IPS-15b (cell line): ENCODE results near the gene SLC25A3.
"Not testable (repeated sequence)": the region's sequence is repeated elsewhere in the genome, so short reads cannot be mapped to it uniquely, and the experiment has no call there.

Experiments
- H3K27me3 ChIP-seq: one replicate; pipeline ENCODE4 v1.6.1; 2013; ENCODE audit warnings: low read length; ENCODE audit not compliant: control insufficient read depth, insufficient read depth
- H3K36me3 ChIP-seq: one replicate; pipeline ENCODE4 v1.6.1; 2013; ENCODE audit warnings: low read length; ENCODE audit not compliant: control insufficient read depth, insufficient read depth
- H3K4me1 ChIP-seq: one replicate; pipeline ENCODE4 v1.6.1; 2013; ENCODE audit warnings: mild to moderate bottlenecking, low read length; ENCODE audit not compliant: control insufficient read depth, insufficient read depth
- H3K4me3 ChIP-seq: one replicate; pipeline ENCODE4 v1.5.1; 2013; ENCODE audit warnings: low read depth, low read length
- H3K9ac ChIP-seq: one replicate; pipeline ENCODE4 v1.6.1; 2013; ENCODE audit warnings: low read depth, mild to moderate bottlenecking, low read length
- H3K9me3 ChIP-seq: one replicate; pipeline ENCODE4 v1.6.1; 2013; ENCODE audit warnings: mild to moderate bottlenecking, low read length; ENCODE audit not compliant: control insufficient read depth, insufficient read depth

Gene SLC25A3

DNA sequence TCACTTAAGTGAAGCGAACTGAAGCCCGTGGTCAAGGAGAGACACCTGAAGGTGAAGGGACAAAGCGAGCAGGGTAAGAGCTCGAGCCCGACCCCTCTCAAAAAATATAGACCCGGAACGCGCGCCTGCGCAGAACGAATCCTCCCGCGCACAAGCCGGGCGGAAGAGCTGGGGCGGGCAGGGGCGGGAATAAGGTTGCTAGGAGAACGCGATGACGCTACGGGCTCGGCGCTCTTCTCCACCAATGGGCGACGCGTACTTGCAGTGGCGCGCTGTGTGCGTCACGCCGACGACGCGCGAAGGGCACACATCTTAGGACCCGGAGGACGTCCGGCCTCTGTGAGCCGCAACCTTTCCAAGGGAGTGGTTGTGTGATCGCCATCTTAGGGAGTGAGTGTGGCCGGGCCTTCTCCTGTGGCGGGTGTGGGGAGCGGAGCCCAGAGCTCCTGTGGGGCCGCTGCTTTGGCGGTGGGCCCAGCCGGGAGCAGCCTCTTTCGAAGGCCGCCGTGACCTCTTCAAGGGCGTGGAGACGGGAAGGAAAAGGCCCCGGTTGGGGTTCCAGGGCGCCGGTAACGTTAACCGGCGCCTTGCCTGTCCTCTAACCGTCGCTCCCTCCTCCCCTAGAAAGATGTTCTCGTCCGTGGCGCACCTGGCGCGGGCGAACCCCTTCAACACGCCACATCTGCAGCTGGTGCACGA is at the start of gene SLC25A3:
TSS of gene SLC25A3 (plus strand) at position 336 of the 699 bp plus-strand sequence. CDS start at position 629, 293 bp downstream.
- Histone ChIP-seq H3K9me3 (no peaks in the 10 kb centered on the region), H3K27me3 (no peaks in the 10 kb centered on the region), H3K4me3 (peak within 1 kb of the TSS; percentile 98), H3K4me1 (no peaks in the 10 kb centered on the region), H3K36me3 (peaks cover 22% of the 10 kb centered on the region), H3K9ac (peak within 1 kb of the TSS; percentile 99)

DNA sequence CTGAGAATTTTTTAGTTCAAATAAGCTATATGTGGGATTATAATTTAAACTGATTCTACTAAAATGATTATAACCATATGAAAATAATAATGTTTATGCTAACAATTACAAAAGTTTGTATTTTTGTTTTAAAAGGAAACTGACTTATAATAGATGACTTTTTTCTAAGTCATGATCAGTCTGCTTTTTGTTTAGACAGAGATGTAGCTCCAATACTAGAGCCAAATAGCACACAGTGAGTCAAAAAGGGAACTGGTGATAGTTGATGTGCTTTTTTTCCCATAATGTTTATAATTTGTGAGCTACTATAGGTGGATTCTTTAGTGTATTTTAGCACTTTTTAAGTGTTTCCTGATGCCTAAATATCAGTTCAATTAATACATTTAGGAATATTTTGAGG is 49.8 kb upstream of the SLC25A3 start:
- no peaks in the 10 kb centered on the region for H3K27me3 ChIP-seq
- H3K9ac ChIP-seq, result no peak overlapping the region
- H3K4me1 ChIP-seq, result no peaks in the 10 kb centered on the region
- H3K9me3 ChIP-seq, result no peaks in the 10 kb centered on the region
- H3K36me3 ChIP-seq, result peaks cover 11% of the 10 kb centered on the region
- H3K4me3 ChIP-seq, result no peak overlapping the region

DNA sequence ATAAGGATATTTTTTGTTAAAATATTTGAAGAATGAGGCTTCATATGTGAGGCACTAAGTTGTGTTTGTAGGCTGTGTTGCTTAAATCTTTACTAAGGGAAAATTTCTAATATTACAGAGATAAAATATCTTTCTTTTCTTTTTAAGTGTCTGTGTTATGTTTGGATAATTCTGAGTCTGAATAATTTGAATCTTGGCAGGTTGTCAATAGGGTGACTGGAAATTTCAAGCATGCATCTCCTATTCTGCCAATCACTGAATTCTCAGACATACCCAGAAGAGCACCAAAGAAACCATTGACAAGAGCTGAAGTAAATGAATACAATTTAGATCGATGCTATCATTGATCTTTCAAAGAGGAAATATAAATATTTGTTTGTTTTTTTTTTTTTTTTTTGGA is 48.7 kb upstream of the SLC25A3 start:
- Histone ChIP-seq H3K36me3 (peaks cover 11% of the 10 kb centered on the region), H3K4me1 (no peaks in the 10 kb centered on the region), H3K9ac (no peak overlapping the region), H3K9me3 (no peaks in the 10 kb centered on the region), H3K27me3 (no peaks in the 10 kb centered on the region), H3K4me3 (no peak overlapping the region)

DNA sequence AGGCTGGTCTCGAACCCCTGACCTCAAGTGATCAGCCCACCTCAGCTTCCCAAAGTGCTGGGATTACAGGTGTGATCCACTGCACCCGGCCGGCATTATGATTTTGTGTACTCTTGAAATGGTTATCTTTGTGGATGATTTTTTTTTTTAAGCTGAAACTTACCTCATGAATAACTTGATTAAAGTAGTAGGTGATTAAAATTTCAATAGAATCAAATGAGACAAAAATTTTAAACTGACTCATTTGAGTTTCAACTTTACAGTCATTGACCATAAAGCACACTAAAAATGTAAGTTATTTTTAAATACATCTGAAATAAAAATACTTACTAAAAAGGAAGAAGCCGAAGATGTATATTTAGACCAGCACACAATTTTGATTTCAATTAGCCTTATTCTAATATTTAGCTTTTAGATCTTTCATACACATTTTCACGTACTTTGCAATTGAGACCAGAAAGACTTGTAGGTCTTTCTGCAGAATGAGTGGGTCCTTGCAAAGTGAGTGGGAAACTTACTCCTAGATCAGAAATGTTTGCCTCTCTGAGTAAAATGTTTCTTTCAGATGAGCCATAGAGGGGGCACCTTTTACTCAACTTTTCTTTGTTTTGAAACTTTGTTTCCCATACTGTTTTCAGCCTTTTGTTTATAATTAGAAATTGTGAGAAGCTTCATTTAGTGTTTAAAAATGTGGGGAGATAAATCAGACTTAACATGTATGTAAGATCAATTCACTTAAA is 43.9 kb upstream of the SLC25A3 start:
- peaks cover 2% of the 10 kb centered on the region for H3K4me1 ChIP-seq
- no peaks in the 10 kb centered on the region for H3K27me3 ChIP-seq
- no peak overlapping the region for H3K4me3 ChIP-seq
- H3K9me3 ChIP-seq, result no peaks in the 10 kb centered on the region
- no peak overlapping the region for H3K9ac ChIP-seq
- peaks cover 9% of the 10 kb centered on the region for H3K36me3 ChIP-seq

DNA sequence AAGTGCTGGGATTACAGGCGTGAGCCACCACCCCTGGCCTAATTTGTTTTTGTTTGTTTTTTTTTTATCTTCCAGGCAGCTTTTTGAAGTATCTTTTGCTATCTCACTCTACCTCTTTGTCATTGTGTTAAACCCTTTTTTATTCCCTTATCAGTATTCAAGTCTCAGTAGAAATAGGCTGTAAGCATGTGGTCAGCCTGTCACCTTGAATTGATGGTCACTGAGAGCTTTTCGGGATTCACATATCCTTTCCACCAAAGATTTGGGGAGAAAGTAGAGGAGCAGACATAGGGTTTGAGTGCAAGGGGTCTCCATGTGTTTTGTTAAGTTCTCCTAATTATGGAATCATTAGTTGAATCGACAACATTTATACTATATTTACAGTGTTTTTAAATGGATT is 41.7 kb upstream of the SLC25A3 start:
- Histone ChIP-seq H3K4me3 (no peak overlapping the region), H3K36me3 (no peaks in the 10 kb centered on the region), H3K27me3 (no peaks in the 10 kb centered on the region), H3K4me1 (peaks cover 2% of the 10 kb centered on the region), H3K9me3 (no peaks in the 10 kb centered on the region), H3K9ac (no peak overlapping the region)

DNA sequence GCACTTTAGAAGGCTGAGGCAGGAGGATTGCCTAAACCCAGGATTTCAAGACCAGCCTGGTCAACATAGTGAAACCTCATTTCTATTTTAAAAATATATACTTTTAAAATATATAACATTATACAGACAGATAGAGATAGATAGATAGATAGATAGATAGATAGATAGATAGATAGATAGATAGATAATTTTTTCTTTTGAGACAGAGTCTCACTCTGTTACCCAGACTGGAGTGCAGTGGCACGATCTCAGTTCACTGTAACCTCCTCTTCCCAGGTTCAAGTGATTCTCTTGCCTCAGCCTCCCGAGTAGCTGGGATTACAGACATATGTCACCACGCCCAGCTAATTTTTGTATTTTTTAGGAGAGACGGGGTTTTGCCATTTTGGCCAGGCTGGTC is 35.4 kb upstream of the SLC25A3 start:
- H3K4me3 ChIP-seq, H3K9ac ChIP-seq: not testable (repeated sequence)

DNA sequence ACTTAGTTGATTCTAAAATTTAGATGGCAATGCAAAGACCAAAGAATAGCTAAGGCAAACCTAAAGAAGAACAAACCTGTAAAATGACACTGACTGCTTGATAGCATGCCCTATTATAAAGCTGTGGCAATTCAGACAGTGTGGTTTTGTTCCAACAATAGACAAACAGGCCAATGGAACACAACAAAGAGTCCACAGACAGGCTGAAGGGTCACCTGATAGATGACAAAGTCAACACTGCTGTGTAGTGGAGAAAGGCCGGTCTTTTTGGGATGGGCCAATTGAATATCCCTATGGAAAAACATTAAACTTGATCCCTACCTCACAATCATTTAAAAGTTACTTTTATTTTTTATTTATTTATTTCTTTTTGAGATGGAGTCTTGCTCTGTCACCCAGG is 33.8 kb upstream of the SLC25A3 start:
- Histone ChIP-seq H3K27me3 (no peaks in the 10 kb centered on the region), H3K4me1 (no peaks in the 10 kb centered on the region), H3K9me3 (no peaks in the 10 kb centered on the region), H3K4me3 (no peak overlapping the region), H3K9ac (no peak overlapping the region), H3K36me3 (no peaks in the 10 kb centered on the region)

More for the DNA sequence above, 35.4 kb upstream of the SLC25A3 start:
- H3K4me1 ChIP-seq, H3K27me3 ChIP-seq, H3K36me3 ChIP-seq, H3K9me3 ChIP-seq: not testable (repeated sequence)

DNA sequence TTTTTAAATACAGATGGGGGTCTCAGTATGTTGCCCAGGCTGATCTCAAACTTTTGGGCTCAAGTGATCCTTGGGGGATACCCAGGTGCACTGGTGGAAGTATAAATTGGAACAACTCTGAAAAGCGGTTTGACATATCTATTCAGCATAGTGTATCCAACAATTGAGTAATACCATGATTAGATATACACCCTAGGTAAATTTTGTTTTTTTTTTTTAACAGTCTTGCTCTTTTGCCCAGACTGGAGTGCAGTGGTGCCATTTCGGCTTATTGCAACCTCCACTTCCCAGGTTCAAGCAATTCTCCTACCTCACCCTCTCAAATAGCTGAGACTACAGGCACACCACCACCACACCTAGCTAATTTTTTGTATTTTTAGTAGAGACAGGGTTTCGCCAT is 31.6 kb upstream of the SLC25A3 start:
- H3K9me3 ChIP-seq, result no peaks in the 10 kb centered on the region
- no peak overlapping the region for H3K4me3 ChIP-seq
- H3K9ac ChIP-seq, result no peak overlapping the region
- H3K36me3 ChIP-seq, result no peaks in the 10 kb centered on the region
- H3K27me3 ChIP-seq, result no peaks in the 10 kb centered on the region
- H3K4me1 ChIP-seq, result no peaks in the 10 kb centered on the region

DNA sequence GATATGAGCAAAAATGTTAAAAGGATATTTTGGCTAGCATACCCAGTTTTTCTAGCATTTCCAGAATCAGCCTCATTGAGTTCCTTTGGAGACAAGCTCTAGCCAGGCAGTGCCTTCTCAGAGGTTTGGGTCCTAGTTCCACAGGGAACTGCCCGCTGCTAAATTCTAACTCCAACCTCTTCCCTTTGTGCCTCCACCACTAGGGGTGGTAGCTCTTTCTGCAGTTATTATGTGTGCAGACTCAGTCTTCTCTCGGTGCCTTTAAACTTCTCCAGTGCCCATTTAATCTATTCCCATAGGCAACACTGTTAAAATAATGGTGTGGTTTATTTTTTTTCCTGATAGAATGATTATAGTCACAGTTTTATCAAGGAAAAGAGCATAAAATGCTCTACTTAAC is 21.5 kb upstream of the SLC25A3 start:
- Histone ChIP-seq H3K4me1 (no peaks in the 10 kb centered on the region), H3K9ac (no peak overlapping the region), H3K27me3 (no peaks in the 10 kb centered on the region), H3K4me3 (no peak overlapping the region), H3K36me3 (no peaks in the 10 kb centered on the region), H3K9me3 (no peaks in the 10 kb centered on the region)

DNA sequence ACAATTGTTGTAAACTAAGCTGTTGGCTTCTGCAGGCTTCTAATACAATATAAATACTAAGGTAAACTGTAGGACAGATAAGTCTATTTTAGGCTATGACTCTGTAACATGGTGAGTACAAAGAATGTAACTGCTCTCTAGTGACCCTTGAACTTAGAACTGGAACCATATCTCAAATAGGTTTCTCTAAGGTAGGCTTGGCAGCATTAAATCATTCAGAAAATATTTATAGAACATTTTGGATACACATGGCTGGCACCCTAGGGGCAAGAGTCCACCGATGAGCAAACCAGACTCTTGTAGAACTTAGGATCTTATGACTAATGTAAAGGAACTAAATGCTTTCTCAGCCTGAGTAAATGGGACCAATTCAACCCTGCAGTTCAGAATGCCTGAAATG is 19.4 kb upstream of the SLC25A3 start:
- Histone ChIP-seq H3K9ac (no peak overlapping the region), H3K27me3 (no peaks in the 10 kb centered on the region), H3K36me3 (no peaks in the 10 kb centered on the region), H3K9me3 (no peaks in the 10 kb centered on the region), H3K4me1 (no peaks in the 10 kb centered on the region), H3K4me3 (no peak overlapping the region)

DNA sequence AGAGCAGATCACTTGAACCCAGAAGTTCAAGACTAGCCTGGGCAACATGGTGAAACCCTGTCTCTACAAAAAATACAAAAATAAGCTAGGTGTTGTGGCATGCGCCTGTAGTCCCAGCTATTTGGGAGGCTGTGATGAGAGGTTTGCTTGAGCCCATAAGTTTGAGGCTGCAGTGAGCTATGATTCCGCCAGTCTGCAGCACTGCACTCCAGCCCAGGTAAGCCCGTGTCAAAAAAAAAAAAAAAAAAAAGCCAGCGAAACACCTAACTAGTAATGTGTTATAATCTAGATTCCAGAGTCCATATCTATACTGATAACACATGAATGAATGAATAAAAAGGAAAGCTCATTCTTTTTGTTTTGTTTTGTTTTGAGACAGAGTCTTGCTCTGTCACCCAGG is 18.5 kb upstream of the SLC25A3 start:
- Histone ChIP-seq H3K27me3 (no peaks in the 10 kb centered on the region), H3K9me3 (no peaks in the 10 kb centered on the region), H3K4me3 (no peak overlapping the region), H3K9ac (no peak overlapping the region), H3K36me3 (no peaks in the 10 kb centered on the region), H3K4me1 (no peaks in the 10 kb centered on the region)

DNA sequence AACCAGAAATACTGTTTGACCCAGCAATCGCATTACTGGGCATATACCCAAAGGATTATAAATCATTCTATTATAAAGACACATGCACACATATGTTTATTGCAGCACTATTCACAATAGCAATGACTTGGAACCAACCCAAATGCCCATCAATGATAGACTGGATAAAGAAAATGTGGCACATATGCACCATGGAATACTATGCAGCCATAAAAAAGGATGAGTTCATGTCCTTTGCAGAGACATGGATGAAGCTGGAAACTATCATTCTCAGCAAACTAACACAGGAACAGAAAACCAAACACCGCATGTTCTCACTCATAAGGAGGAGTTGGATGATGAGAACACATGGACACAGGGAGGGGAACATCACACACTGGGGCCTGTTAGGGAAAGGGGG is 16.7 kb upstream of the SLC25A3 start:
- H3K9ac ChIP-seq, H3K27me3 ChIP-seq, H3K36me3 ChIP-seq, H3K4me1 ChIP-seq, H3K9me3 ChIP-seq, H3K4me3 ChIP-seq: not testable (repeated sequence)
